Upper lobe of left lung (tissue), 4 donors: Measurements from ENCODE around the gene RNFT2.

Experiments
- CTCF ChIP-seq, 6 experiments: fragments of 450-650 bp in 4 of 6; fragments of 200-600 bp in 2 of 6; sonication (generic) in 2 of 6; IDR thresholded peaks; one replicate each; pipeline ENCODE4 v1.5.1; 2016 to 2019; ENCODE audit warnings: antibody characterized with exemption in 6 of 6
- POLR2A ChIP-seq, 4 donors: fragments of 450-650 bp; IDR thresholded peaks; one replicate each; pipeline ENCODE4 v1.5.1; 2016 to 2017; ENCODE audit warnings: antibody characterized with exemption in 4 of 4, mild to moderate bottlenecking in 2 of 4
- POLR2AphosphoS5 ChIP-seq, 2 donors: sonication (generic); formaldehyde crosslinking; IDR thresholded peaks; one replicate each; pipeline ENCODE4 v1.5.1; 2017; ENCODE audit warnings: antibody characterized with exemption in 2 of 2

GRCh38 chr12:116885491-116885890, 147.4 kb downstream of the RNFT2 start:
- TF ChIP-seq CTCF (IDR thresholded peaks at IDR 0.05) (no peak), POLR2A (IDR thresholded peaks at IDR 0.05) (no peak), POLR2AphosphoS5 (IDR thresholded peaks at IDR 0.05) (no peak)
